K562 (cell line): ENCODE results near the gene CEP19. TPM values are rescaled to one million over a fixed set of nuclear protein-coding genes. Genes with fewer than 3 reads are reported as not detected.

Experiments
- ATF2 ChIP-seq: sonication (generic); formaldehyde crosslinking; IDR thresholded peaks from 2 replicates; pipeline ENCODE4 v1.8.1; 2022; ENCODE audit warnings: missing genetic modification reagents
- BCL6 ChIP-seq: fragments of 250-450 bp; sonication (Bioruptor Pico); IDR thresholded peaks from 2 replicates; pipeline ENCODE4 v1.4.0; 2020
- C11orf30 ChIP-seq: fragments of 450-650 bp; IDR thresholded peaks from 2 replicates; pipeline ENCODE4 v1.6.1; 2016; ENCODE audit warnings: low read depth, mild to moderate bottlenecking
- CREM ChIP-seq: IDR thresholded peaks from 2 replicates; pipeline ENCODE4 v1.6.1; 2014; ENCODE audit warnings: antibody characterized with exemption, low read depth
- DDX20 ChIP-seq: fragments of 450-650 bp; IDR thresholded peaks from 2 replicates; pipeline ENCODE4 v1.6.1; 2016; ENCODE audit warnings: missing genetic modification characterization, low read depth, mild to moderate bottlenecking, missing compliant biosample characterization, moderate library complexity
- E2F4 ChIP-seq: sonication (generic); formaldehyde crosslinking; IDR thresholded peaks from 2 replicates; pipeline ENCODE4 v1.8.0; 2022; ENCODE audit warnings: mild to moderate bottlenecking, low read depth, missing genetic modification reagents
- ETV1 ChIP-seq: fragments of 450-650 bp; conservative IDR thresholded peaks from 2 replicates; pipeline ENCODE4 v1.6.1; 2016; ENCODE audit warnings: missing genetic modification characterization, control low read depth, low read depth, missing compliant biosample characterization
- ETV5 ChIP-seq: sonication (generic); formaldehyde crosslinking; IDR thresholded peaks from 2 replicates; pipeline ENCODE4 v1.4.0; 2020; ENCODE audit warnings: low read depth, mild to moderate bottlenecking, missing genetic modification reagents
- FOS ChIP-seq: IDR thresholded peaks from 3 replicates; pipeline ENCODE4 v1.6.1; 2011; ENCODE audit not compliant: insufficient read length; ENCODE audit errors: extremely low read depth
- FOXK1 ChIP-seq: sonication (generic); formaldehyde crosslinking; IDR thresholded peaks from 2 replicates; pipeline ENCODE4 v1.8.0; 2022; ENCODE audit warnings: missing genetic modification reagents, mild to moderate bottlenecking, borderline replicate concordance
- HNRNPL ChIP-seq: fragments of 200-400 bp; formaldehyde crosslinking; IDR thresholded peaks from 2 replicates; pipeline ENCODE4 v1.6.1; 2017; ENCODE audit warnings: low read depth, mild to moderate bottlenecking, low read length
- IFI16 ChIP-seq: fragments of 250-450 bp; sonication (Bioruptor Pico); IDR thresholded peaks from 2 replicates; pipeline ENCODE4 v2.1.2; 2022; ENCODE audit warnings: mild to moderate bottlenecking, inconsistent platforms
- MITF ChIP-seq: IDR thresholded peaks from 2 replicates; pipeline ENCODE4 v1.6.1; 2014; ENCODE audit warnings: antibody characterized with exemption
- MTA3 ChIP-seq: fragments of 450-650 bp; formaldehyde crosslinking; IDR thresholded peaks from 2 replicates; pipeline ENCODE4 v1.6.1; 2017; ENCODE audit warnings: mild to moderate bottlenecking, borderline replicate concordance
- NEUROD1 ChIP-seq: fragments of 150-350 bp; IDR thresholded peaks from 2 replicates; pipeline ENCODE4 v1.6.1; 2014; ENCODE audit warnings: borderline replicate concordance, low read length, low read depth; ENCODE audit not compliant: partially characterized antibody
- TRIM24 ChIP-seq, 2 experiments: fragments of 450-650 bp; IDR thresholded peaks; 2 replicates each; pipeline ENCODE4 v1.6.1; 2016
- ZNF143 ChIP-seq: sonication (generic); formaldehyde crosslinking; IDR thresholded peaks from 2 replicates; pipeline ENCODE4 v1.9.0; 2022; ENCODE audit warnings: mild to moderate bottlenecking, missing genetic modification reagents
- ZNF398 ChIP-seq: fragments of 250-450 bp; sonication (Bioruptor Pico); IDR thresholded peaks from 2 replicates; pipeline ENCODE4 v1.8.0; 2021; ENCODE audit warnings: moderate library complexity, mild to moderate bottlenecking, inconsistent platforms
- ZNF408 ChIP-seq: fragments of 250-450 bp; sonication (Bioruptor Pico); IDR thresholded peaks from 2 replicates; pipeline ENCODE4 v1.4.0; 2020; ENCODE audit warnings: low read depth, mild to moderate bottlenecking, moderate library complexity
- ZNF717 ChIP-seq: fragments of 250-450 bp; sonication (Bioruptor Pico); IDR thresholded peaks from 2 replicates; pipeline ENCODE4 v1.5.0; 2021
- ZNF830 ChIP-seq: fragments of 250-450 bp; sonication (Bioruptor Pico); IDR thresholded peaks from 2 replicates; pipeline ENCODE4 v1.5.0; 2021; ENCODE audit warnings: mild to moderate bottlenecking
- polyA plus RNA-seq, 8 experiments: library from polyadenylated mRNA; depleted of rRNA in 4 of 8; stranded (reverse) in 5 of 8; unstranded in 3 of 8; fragments of >200 nt; fragmentation: Nextera tagmentation in 2 of 8; fragmentation: Illumina TruSeq in 1 of 8; extraction: Ambion mirVana in 2 of 8; extraction: Trizol in 1 of 8; gene quantifications; 2 replicates each; pipeline versions ENCODE4 v1.2.1 to v1.2.3, GENCODE V29; 2011 to 2014; ENCODE audit warnings: inconsistent platforms in 1 of 8, missing spikeins in 1 of 8
- total RNA-seq, 7 experiments: library from RNA; depleted of rRNA in 6 of 7; stranded (reverse); fragments of >200 nt in 6 of 7; fragmentation: Illumina TruSeq in 2 of 7; extraction: Trizol in 2 of 7; gene quantifications; 2 replicates each; pipeline versions ENCODE4 v1.2.1 to v1.2.3, GENCODE V29; 2011 to 2021; ENCODE audit warnings: low replicate concordance in 1 of 7

The CEP19 gene
- total and polyA plus RNA-seq, 9 of the 15 experiments (the other 6 are each of a cell fraction or from before 2014, with no cell fraction given), result 2.5 to 4.5 (median 3.7) TPM

GRCh38 chr3:196739671-196740480, 27.8 kb upstream of the CEP19 start, which contains the start of gene PAK2 (continued):
- TF ChIP-seq E2F4 (no peak), HNRNPL (no peak), NEUROD1 (peak; percentile 14), ETV1 (tag) (peak; percentile 73), IFI16 (no peak), BCL6 (CRISPR knock-in tag) (no peak), FOS (no peak), MITF (0 out of 2 replicates have a peak, but pooled peaks have one; percentile 12), FOXK1 (CRISPR knock-in tag) (no peak), TRIM24 (IDR thresholded peaks at IDR 0.05) (no peak), CREM (peak; percentile 72), ZNF398 (no peak), DDX20 (tag) (no peak), ETV5 (0 out of 2 replicates have a peak, but pooled peaks have one; percentile 25), ZNF717 (CRISPR knock-in tag) (no peak), ZNF830 (CRISPR knock-in tag) (0 out of 2 replicates have a peak, but pooled peaks have one; percentile 45), C11orf30 (no peak), ATF2 (CRISPR knock-in tag) (no peak), ZNF408 (CRISPR knock-in tag) (no peak), ZNF143 (CRISPR knock-in tag) (peak; percentile 87), MTA3 (0 out of 2 replicates have a peak, but pooled peaks have one; percentile 37)
